Parathyroid adenoma (tissue), 2 donors: ENCODE results near the gene ELMOD3.
"Not testable (repeated sequence)": the region's sequence is repeated elsewhere in the genome, so short reads cannot be mapped to it uniquely, and the experiment has no call there.

ENCODE experiments used
- H2AFZ ChIP-seq: fragments of 300-600 bp; sonication (generic); one replicate; pipeline ENCODE4 v1.7.0; 2017; ENCODE audit warnings: antibody characterized with exemption, mild to moderate bottlenecking
- H3K27ac ChIP-seq: fragments of 300-600 bp; sonication (generic); one replicate; pipeline ENCODE4 v1.7.0; 2017
- H3K27me3 ChIP-seq: fragments of 300-600 bp; sonication (generic); one replicate; pipeline ENCODE4 v1.7.0; 2017; ENCODE audit warnings: low read length; ENCODE audit not compliant: control insufficient read depth, insufficient read depth
- H3K36me3 ChIP-seq: fragments of 300-600 bp; sonication (generic); one replicate; pipeline ENCODE4 v1.7.0; 2017; ENCODE audit warnings: low read length; ENCODE audit not compliant: control insufficient read depth, insufficient read depth
- H3K4me1 ChIP-seq: fragments of 300-600 bp; sonication (generic); one replicate; pipeline ENCODE4 v1.7.0; 2017; ENCODE audit warnings: control low read depth
- H3K4me2 ChIP-seq: fragments of 300-600 bp; sonication (generic); one replicate; pipeline ENCODE4 v1.7.0; 2017; ENCODE audit warnings: low read length
- H3K4me3 ChIP-seq: fragments of 300-600 bp; sonication (generic); one replicate; pipeline ENCODE4 v1.7.0; 2017; ENCODE audit warnings: low read depth, low read length
- H3K79me2 ChIP-seq: fragments of 300-600 bp; sonication (generic); one replicate; pipeline ENCODE4 v1.7.0; 2017; ENCODE audit warnings: control low read depth
- H3K9ac ChIP-seq: fragments of 300-600 bp; sonication (generic); one replicate; pipeline ENCODE4 v1.7.0; 2017; ENCODE audit warnings: mild to moderate bottlenecking
- H3K9me3 ChIP-seq: fragments of 300-600 bp; sonication (generic); one replicate; pipeline ENCODE4 v1.7.0; 2017; ENCODE audit warnings: low read length; ENCODE audit not compliant: control insufficient read depth
- TF ChIP-seq, protein P1 (sequence below): fragments of 300-600 bp; sonication (generic); IDR thresholded peaks from one replicate; pipeline ENCODE4 v1.7.0; 2017; ENCODE audit warnings: antibody characterized with exemption, mild to moderate bottlenecking
- donor health status: primary hyperparathyroidism.

Gene ELMOD3

DNA sequence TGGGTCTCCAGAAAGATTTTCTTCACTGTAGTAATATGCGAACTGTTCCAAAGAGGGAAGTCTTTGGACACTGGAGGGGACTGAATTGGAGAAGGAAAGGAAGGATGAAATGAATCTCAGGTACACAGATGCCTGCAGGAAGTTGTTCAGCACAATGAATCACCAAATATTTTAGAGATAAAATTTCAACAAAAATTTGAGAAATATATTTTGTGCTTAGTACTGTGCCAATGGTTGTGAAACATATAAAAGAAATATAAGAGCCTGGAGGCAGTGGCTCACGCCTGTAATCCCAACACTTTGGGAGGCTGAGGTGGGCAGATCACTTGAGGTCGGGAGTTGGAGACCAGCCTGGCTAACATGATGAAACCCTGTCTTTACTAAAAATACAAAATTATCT lies 3.2 kb downstream of the ELMOD3 start:
- TF ChIP-seq, protein P1, sequence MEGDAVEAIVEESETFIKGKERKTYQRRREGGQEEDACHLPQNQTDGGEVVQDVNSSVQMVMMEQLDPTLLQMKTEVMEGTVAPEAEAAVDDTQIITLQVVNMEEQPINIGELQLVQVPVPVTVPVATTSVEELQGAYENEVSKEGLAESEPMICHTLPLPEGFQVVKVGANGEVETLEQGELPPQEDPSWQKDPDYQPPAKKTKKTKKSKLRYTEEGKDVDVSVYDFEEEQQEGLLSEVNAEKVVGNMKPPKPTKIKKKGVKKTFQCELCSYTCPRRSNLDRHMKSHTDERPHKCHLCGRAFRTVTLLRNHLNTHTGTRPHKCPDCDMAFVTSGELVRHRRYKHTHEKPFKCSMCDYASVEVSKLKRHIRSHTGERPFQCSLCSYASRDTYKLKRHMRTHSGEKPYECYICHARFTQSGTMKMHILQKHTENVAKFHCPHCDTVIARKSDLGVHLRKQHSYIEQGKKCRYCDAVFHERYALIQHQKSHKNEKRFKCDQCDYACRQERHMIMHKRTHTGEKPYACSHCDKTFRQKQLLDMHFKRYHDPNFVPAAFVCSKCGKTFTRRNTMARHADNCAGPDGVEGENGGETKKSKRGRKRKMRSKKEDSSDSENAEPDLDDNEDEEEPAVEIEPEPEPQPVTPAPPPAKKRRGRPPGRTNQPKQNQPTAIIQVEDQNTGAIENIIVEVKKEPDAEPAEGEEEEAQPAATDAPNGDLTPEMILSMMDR, result no peak
- Histone ChIP-seq H3K79me2 (peaks cover 16% of the 10 kb centered on the region), H3K4me3 (no peak overlapping the region), H3K4me2 (no peak overlapping the region), H2AFZ (no peak overlapping the region), H3K27me3 (no peaks in the 10 kb centered on the region), H3K9me3 (no peaks in the 10 kb centered on the region), H3K4me1 (no peaks in the 10 kb centered on the region), H3K36me3 (no peaks in the 10 kb centered on the region), H3K9ac (no peak overlapping the region), H3K27ac (no peak overlapping the region)

DNA sequence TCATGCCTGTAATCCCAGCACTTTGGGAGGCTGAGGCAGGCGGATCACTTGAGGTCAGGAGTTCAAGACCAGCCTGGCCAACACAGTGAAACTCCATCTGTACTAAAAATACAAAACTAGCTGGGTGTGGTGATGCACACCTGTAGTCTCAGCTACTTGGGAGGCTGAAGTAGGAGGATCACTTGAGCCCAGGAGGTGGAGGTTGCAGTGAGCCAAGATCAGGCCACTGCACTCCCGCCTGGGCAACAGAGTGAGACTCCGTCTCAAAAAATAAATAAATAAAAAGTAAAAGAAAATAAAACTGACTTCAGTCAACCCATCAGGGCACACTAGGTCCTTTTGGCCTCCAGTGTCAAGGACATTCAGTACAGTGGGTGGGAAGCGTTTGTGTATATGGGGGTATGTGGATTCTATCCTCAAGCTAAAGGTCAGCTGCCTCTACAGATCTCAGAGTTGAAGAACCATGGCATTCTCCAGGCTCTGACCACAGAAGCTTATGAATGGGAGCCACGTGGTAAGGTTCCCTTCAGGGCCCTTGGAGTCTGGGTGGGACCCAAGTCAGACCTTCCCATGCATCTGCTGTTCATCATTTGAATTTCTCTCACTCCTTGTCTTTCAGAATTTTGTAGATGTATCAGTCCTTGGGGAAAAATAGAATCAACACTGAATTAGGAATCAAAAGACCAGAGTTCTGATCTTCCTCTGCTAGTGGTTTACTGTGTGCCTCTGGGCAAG lies 8.3 kb downstream of the ELMOD3 start:
- H3K4me1 ChIP-seq, H3K27me3 ChIP-seq, H3K79me2 ChIP-seq, H3K4me3 ChIP-seq, H3K27ac ChIP-seq, H3K9ac ChIP-seq, H3K4me2 ChIP-seq, H3K9me3 ChIP-seq, H2AFZ ChIP-seq, H3K36me3 ChIP-seq: not testable (repeated sequence)

DNA sequence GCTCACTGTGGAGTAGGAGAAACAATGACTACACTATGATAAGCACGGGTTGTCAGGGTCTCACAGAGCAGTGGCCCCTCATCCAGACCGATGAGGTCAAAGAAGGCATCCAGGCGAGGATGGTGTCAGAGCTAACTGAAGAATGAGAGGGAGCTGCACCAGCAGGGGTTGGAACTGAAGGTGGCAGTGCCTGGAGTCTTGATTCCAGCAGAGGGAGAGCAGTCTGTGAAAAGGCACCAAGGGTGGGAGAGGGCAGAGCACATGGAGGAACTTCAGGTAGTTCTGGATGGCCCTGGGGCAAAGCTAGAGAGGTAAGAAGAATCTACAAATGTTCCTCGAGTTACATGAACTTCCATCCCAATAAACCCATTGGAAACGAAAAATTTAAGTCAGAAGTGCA lies 12.6 kb downstream of the ELMOD3 start:
- Histone ChIP-seq H3K36me3 (no peaks in the 10 kb centered on the region), H3K27ac (no peak overlapping the region), H3K4me2 (no peak overlapping the region), H3K9me3 (no peaks in the 10 kb centered on the region), H3K4me3 (no peak overlapping the region), H3K4me1 (no peaks in the 10 kb centered on the region), H3K79me2 (no peaks in the 10 kb centered on the region), H2AFZ (no peak overlapping the region), H3K9ac (no peak overlapping the region), H3K27me3 (no peaks in the 10 kb centered on the region)
- TF ChIP-seq, protein P1, result no peak

DNA sequence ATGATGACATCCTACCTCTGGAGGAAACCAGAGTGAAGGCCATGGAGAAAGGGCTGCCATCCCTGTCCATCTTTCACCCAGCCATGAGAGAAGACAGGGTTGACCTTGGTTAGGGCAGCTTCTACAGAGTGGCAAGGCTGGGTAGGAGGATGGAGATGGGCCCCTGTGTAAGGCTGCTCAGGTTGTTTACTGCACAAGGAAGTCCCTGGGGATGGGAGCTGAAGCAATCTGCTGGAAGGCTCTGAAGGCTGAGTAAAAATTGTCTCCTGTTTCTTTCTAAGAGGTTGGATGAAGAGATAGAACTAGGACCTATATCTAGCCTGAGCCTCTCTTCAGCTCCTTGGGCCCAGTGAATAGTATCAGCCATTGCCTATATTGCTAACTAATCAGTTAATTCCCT lies 14.4 kb downstream of the ELMOD3 start:
- no peak overlapping the region for H2AFZ ChIP-seq
- no peaks in the 10 kb centered on the region for H3K79me2 ChIP-seq
- no peak overlapping the region for H3K9ac ChIP-seq
- no peaks in the 10 kb centered on the region for H3K9me3 ChIP-seq
- no peak overlapping the region for H3K4me3 ChIP-seq
- no peaks in the 10 kb centered on the region for H3K36me3 ChIP-seq
- no peak overlapping the region for H3K27ac ChIP-seq
- no peak overlapping the region for H3K4me2 ChIP-seq
- no peaks in the 10 kb centered on the region for H3K4me1 ChIP-seq
- TF ChIP-seq, protein P1, result no peak
- no peaks in the 10 kb centered on the region for H3K27me3 ChIP-seq

DNA sequence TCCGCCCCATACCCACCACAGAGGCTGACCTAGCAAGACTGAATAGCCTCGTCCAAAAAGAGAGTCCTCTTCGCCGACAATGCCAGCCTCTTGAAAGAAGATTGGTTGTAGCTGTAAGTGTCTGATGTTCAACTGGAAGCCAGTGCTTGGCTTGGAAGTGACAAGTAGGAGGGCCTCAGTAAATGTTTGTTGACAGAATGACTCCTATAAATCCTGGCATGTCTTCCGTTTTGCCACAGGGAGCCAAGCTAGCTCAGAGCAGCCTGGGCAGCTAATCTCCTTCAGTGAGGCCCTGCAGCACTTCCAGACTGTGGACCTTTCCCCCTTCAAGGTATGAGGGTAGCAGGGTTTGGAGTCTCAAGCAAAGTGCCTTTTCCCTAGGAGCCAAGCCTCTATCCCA lies 14.9 kb downstream of the ELMOD3 start:
- Histone ChIP-seq H3K27me3 (no peaks in the 10 kb centered on the region), H3K36me3 (no peaks in the 10 kb centered on the region), H3K9ac (no peak overlapping the region), H3K4me3 (no peak overlapping the region), H3K79me2 (no peaks in the 10 kb centered on the region), H3K4me2 (no peak overlapping the region), H2AFZ (no peak overlapping the region), H3K27ac (no peak overlapping the region), H3K4me1 (no peaks in the 10 kb centered on the region), H3K9me3 (no peaks in the 10 kb centered on the region)
- TF ChIP-seq, protein P1, result no peak
